ENCODE measurements around the gene ADPRHL1.
"Not testable (repeated sequence)": the region's sequence is repeated elsewhere in the genome, so short reads cannot be mapped to it uniquely, and the experiment has no call there.

ADPRHL1 gene

DNA sequence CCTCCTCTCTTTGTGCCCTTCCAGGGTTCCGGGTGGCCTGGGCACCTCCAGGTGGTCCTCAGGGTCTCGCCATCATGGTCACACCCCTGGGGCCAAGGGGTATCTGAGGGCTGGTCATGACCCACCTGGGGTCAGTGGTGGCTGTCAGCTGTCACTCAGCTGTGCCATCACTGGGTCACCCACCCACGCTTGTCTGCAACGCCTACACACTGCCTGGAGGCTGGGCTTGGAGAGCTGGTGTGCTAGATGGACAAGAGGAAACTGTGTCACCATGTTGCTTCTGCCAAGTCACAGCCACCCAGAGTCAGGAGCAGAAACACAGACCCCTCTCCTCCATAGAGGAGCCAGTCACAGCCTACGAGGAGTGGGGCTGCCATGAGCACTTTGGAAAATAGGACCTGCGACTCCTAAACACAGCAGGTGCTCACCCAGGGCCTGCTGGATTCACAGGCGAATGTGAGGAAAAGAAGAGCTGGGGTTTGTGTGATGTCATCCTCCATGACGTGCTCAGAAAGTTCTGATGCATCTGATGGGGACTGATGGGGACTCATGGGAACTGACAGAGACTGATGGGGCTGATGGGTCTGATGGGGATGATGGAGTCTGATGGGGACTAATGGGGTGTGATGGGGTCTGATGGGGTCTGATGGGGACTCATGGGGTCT is 78.6 kb downstream of the ADPRHL1 start:
- no peak for DNase-seq

GRCh38 chr13:113373811-113374485 is 79.3 kb downstream of the ADPRHL1 start:
- DNase-seq: no peak

GRCh38 chr13:113371701-113372100 is 81.6 kb downstream of the ADPRHL1 start:
- not testable (repeated sequence) for DNase-seq

GRCh38 chr13:113371061-113371460 is 82.2 kb downstream of the ADPRHL1 start:
- no peak for DNase-seq

GRCh38 chr13:113369881-113370280 is 83.4 kb downstream of the ADPRHL1 start:
- no peak for DNase-seq

DNA sequence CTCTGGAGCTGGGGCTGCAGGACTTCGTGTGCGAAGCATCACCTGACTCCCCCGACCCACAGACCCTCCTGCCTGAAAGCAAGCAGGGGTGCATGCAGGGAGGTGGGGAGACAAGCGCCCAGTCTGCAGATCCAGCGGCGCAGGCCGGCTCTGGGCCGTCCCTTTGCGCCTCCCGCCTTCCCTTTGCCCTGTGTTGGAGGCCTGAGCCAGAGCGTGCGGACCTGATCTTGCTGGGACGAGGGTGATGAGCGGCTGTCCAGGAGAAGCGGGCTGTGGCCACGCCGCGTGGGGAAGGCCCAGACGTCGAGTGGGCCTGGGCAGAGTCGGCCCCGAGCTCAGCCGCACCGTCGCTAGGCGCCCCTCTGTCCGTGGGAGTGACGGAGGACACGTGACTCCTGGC is 84.1 kb downstream of the ADPRHL1 start:
- no peak for DNase-seq

GRCh38 chr13:113368353-113368752 is 84.9 kb downstream of the ADPRHL1 start:
- not testable (repeated sequence) for DNase-seq

DNA sequence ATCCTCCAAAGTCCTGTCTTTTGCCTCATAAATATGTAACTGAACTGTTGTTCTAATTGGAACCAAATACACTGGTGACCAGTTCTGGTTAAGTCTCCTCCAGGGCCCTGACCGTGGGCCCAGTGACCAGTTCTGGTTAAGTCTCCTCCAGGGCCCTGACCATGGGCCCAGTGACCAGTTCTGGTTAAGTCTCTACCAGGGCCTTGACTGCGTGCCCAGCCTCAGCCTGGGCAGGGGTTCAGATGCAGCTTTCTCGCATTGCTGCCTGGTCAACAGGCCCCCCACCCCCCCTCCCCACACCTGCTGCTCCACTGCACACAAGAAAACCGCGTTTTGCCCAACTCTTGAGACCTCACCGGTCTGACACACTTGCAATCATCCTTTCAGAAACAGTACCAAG is 85.5 kb downstream of the ADPRHL1 start:
- DNase-seq: no peak

- no peak for DNase-seq
These were observed 86.2 kb downstream of the ADPRHL1 start for GRCh38 chr13:113367020-113367560.

GRCh38 chr13:113365971-113366588 is 87.2 kb downstream of the ADPRHL1 start:
- DNase-seq: no peak

GRCh38 chr13:113365583-113365970 is 87.7 kb downstream of the ADPRHL1 start:
- DNase-seq: no peak

DNA sequence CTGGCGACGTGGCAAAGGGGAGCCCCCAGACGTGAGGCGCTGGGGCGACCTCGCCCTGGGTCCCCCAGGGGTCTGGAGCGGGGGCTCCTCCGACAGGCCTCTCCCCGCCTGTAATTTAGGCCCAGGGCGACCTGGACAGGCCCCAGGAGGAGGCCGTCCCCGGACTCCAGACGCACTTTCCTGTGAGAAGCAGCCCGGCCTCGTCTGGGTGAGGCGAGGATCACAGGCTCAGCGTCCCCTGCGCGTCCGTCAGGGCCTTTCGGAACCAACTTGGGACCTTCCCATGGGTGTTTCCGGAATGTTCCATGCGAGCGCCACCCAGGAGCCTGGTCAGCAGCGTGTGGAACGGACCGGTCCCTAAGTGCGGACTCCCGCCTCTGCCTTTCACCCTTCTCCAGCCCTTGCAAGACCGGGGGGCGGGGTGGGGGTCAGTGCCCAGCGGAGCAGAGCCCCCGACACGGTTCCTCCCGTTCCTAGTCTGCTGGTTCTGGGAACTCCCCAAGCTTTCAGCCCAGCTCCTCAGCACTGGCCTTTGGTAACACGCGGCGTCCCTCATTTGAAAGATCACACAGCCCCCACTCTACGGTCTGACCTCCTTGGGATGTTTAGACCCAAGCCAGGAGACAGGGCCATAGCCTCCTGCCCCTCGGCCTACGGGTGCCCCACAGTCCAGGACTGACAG is 88.2 kb downstream of the ADPRHL1 start:
- DNase-seq: no peak

DNA sequence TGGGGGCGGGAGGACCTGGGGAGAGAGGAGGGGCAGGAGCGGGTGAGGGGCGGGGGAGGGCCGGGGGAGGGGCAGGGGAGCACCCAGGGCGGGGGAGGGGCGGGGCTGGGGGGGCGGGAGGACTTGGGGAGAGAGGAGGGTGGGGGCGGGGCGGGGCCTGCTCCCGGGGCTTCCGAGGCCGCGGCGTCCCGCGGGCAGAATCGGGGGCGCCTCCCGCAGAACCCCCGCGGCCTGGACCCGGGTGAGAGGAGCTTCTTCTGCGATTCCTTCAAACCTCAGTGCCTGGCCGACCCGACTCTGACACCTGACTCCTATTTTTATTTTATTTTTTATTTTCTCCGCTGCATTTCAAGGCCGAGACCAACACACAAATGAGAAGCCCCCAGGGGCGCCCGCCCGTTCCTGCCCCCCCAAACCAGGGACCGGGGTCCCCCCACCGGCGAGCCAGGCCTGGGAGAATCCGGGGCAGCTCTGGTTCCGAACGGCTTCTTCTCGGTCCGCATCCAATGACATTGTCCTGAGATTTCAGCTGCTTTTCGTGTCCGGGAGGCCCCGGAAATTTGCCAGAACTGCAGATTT is 88.9 kb downstream of the ADPRHL1 start:
- DNase-seq: peak in 4 of 56 donors; percentile 13 to 46 (median 32)

GRCh38 chr13:113361406-113361805 is 91.9 kb downstream of the ADPRHL1 start:
- DNase-seq: no peak

DNA sequence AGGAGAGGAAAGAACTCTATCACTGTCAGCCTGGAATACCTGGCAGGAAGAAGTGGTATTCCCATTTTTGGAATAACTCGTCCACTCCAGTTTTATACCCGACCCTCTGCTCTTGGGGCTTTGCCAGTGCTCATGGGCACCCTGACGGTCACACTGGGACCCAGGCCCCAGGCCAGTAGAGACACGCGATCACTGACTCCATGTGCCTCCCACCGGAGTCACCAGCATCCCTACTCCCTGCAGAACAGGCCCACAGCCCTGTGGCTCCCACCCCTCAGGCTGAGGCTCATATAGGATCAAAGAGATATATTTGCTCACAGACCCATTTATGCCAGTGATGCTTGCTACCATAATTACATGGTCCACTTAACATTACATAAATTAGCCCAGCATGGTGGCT is 92.8 kb downstream of the ADPRHL1 start:
- DNase-seq: no peak

- no peak for DNase-seq
These were observed 93.7 kb downstream of the ADPRHL1 start for GRCh38 chr13:113359571-113359970.

GRCh38 chr13:113358653-113359190 is 94.6 kb downstream of the ADPRHL1 start:
- DNase-seq: no peak

- DNase-seq: no peak
These were observed 95.8 kb downstream of the ADPRHL1 start for GRCh38 chr13:113357529-113357928.

DNA sequence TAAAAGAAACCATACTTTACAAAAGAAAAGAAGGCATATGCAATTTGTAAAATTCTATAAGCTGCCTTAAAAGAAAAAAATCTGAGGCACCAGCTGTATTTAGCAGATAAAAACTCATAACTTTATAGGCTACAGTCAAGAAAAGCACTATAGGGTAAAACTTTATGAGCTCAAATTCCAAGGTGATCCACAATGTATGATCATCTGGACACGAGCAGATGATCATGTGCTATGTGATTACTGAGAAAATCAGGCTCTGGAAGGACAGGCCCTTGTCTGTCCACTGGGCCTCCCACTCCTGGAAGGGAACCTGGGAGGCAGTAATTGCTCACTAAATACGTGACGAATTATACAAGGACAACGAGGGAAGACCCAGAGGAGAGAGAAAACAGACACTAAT is 96.7 kb downstream of the ADPRHL1 start:
- no peak for DNase-seq

DNA sequence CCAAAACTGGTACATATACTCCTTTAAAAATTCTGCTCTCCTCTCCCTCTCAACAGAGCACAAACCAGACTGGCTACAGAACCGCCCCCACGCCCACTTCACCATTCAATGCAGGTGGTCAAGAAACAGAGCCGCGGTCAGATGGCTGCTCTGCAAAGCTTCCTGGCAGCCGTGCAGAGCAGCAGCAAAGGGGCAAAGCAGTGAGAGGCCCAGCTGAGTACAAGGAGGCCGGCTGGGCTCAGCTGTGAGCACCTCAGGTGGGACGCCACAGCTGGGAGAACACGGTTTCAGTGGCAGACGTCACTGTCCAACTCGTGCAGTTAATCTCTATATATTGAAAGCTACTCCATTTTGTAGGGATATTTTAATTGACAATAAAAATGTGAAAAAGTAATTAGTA is 97.7 kb downstream of the ADPRHL1 start:
- DNase-seq: no peak

Data from nucleus accumbens (tissue), 56 donors.